ENCODE data around the gene MAP2K6.

DNA sequence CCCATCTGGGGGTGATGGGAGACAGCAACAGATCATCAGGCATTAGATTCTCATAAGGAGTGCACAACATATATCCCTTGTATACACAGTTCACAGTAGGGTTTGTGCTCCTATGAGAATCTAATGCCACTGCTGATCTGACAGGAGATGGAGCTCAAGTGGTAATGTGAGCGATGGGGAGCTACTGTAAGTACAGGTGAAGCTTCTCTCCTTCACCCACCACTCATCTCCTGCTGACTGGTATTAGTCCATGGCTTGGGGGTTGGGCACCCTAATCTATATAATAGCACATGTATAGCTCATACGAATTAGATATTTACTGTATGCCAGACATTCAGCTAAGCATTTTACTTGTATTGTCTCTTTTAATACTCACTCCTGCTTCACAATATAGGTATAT, 101.7 kb downstream of the MAP2K6 start:
- TF ChIP-seq EZH2 (IDR thresholded peaks at IDR 0.05; ENCODE audit: insufficient read depth, low read length): no peak
- no peak for TF ChIP-seq CTCF (IDR thresholded peaks at IDR 0.05; ENCODE audit: insufficient read depth, low read depth, low read length)

Data from astrocyte (in vitro differentiated cells and primary cell).